Measurements from ENCODE around the gene RHBDF1.

The RHBDF1 gene

GRCh38 chr16:91484-91883 is 19.1 kb upstream of the RHBDF1 start:
- FAIRE-seq = no peak

DNA sequence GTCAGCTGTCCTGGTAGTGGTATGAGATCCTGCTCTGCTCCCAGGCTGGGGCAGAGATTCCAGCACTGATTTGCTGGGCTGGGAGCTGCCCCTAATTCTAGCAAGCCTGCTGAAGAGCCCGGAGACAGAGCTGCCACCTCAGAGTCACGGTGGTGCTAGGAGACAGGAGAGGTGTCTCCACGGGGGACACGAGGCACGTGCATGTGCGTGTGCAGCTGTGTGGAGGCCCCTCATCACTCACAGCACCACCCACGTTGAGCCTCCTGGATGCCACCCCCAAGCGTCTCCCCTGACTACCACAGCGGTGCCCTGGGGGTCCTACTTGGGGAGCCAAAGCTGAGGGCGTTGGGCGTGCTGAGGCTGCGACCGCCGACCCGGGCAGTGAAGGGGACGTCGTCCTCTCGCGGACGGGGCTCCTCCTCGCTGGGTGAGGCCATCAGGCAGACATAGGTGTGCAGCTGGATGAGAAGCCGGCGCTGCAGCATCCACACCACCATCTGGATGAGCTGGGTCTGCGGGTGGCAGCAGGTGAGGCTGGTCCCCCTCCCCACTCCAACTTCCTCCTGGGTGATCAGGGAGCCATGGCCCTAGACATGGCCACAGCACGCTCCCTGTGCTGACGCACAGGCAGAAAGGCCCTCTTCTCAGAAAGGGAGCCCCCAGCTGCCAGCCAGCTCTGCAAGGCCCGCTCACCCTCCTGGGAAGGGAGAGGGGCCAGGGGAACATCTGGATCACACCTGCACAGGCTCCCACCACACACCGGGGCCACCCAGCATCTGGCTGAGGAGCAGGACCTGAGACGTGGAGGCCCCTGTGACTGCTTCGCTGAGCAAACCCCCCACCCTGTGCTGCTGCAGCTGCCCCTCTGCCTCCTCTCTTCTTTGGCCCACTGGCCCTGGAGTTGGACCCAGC is 17.2 kb upstream of the RHBDF1 start:
- FAIRE-seq = no peak

GRCh38 chr16:88613-89012 is 16.2 kb upstream of the RHBDF1 start:
- FAIRE-seq = no peak

- no peak for FAIRE-seq
Observed at GRCh38 chr16:86483-86952, 14.1 kb upstream of the RHBDF1 start.

DNA sequence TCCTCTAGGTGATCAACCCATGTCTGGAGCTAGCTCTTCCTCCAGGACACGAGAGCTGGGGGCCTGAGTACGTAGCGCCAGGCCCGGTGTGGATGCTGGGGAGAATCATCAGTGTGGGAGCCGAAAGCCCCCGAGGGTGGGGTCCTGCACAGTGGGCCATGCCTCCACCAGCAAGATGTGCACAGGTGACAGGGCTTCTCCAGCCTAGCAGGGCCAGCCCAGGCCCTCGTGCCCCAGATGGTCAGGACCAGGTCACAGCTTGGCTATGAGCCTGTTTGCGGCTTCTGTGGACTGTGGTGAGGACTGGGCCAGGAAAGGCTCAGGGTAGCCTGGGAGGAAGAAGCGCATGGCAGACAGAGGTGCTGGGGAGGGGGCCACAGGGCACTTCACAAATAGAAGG is 13.4 kb upstream of the RHBDF1 start:
- FAIRE-seq = no peak

- FAIRE-seq = no peak
Observed at GRCh38 chr16:85407-85782, 13.0 kb upstream of the RHBDF1 start.

DNA sequence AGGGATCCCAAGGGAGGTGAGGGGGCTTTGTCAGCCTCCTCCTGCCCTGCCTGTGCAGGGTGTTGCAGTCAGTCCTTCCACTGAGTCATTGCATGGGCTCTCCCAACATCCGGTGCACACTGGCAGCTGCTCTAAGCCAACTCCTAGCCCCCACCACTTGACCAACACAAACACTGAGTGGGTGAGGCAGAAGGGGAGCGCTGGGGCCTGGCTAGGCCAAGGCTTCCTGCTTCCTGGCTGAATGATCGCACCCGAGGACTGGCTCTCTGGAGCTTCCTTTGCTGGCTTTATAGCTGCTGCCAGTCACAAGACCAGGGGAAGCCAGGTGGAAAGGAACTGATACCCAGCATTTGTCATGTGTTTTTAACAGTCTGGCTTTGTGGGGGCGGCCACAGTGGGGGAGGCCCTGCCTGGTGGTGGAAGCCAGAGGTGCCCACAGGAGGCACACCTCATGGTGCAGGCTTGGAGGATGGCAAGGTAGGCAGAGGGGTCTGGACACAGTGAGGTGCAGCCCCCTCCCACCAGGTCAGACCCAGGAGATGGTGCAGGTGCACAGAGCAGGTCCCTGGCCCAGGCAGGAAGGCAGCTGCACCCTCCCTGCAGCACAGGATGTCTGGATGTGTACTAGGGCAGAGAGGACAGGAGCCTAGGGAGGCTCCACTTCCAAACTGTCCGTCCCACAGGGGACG is 12.4 kb upstream of the RHBDF1 start:
- no peak for FAIRE-seq

DNA sequence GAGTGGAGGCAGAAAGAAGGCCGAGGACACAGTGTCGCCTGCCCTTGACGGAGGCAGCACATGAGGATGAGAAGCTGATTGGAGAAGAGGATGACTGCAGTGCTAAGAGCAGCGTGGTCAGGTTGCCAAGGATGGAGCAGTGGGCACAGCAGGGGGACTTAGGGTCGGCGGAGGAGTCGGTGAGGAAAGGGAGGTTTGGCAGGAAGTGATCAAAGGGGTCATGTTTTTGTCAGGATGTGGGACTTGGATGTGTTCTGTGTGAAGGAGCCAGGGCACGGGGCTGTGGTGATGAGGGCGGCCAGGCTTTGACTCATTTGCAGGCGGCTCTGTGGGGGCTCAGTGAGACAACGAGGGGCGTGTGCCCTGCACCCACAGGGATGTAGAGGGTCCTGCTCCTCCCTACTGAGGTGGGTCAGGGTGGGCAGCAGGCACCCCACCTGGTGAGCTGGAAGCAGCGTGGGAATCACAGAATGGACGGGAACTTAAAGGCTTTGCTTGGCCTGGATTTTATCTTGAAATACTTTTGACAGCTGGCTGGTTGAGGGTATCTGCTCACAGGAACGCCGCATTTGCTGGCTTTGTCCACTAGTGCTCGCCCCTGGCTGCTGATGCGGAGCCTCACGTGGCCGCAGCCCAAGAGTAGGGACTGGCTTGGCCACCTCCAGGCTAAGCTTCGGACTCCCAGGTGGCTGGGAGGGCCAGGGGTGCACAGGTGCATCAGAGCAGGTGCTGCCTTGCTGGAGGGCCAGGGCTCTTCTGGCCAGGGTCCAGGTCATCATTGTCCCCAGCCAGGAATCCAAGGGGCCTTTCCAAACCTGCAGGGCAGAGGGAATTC is 11.6 kb upstream of the RHBDF1 start:
- FAIRE-seq = no peak

DNA sequence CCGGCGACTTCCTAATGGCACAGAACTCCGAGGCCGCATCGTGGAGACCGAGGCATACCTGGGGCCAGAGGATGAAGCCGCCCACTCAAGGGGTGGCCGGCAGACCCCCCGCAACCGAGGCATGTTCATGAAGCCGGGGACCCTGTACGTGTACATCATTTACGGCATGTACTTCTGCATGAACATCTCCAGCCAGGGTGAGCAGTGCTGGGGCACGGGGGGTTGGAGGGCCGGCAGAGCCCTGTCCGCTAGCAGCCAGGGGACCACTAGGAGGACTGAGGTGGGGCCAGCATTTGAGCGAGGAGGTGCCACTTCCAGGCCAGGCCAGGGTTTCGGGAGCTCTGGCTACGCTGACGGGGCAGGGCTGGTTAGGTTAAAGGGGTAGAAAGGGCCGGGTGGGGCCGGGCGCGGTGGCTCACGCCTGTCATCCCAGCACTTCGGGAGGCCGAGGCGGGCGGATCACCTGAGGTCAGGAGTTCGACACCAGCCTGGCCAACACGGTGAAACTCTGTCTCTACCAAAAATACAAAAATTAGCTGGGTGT is 10.7 kb upstream of the RHBDF1 start:
- no peak for FAIRE-seq

- FAIRE-seq = no peak
Observed at GRCh38 chr16:79151-80054, 7.0 kb upstream of the RHBDF1 start.

GRCh38 chr16:78444-79150 is 6.2 kb upstream of the RHBDF1 start:
- no peak for FAIRE-seq

- no peak for FAIRE-seq
Observed at GRCh38 chr16:77807-78443, 5.5 kb upstream of the RHBDF1 start, which contains the start of gene MPG. Gene MPG, plus strand, starts transcription at chr16:78225. Its CDS starts 85 bp downstream, at chr16:78310.

DNA sequence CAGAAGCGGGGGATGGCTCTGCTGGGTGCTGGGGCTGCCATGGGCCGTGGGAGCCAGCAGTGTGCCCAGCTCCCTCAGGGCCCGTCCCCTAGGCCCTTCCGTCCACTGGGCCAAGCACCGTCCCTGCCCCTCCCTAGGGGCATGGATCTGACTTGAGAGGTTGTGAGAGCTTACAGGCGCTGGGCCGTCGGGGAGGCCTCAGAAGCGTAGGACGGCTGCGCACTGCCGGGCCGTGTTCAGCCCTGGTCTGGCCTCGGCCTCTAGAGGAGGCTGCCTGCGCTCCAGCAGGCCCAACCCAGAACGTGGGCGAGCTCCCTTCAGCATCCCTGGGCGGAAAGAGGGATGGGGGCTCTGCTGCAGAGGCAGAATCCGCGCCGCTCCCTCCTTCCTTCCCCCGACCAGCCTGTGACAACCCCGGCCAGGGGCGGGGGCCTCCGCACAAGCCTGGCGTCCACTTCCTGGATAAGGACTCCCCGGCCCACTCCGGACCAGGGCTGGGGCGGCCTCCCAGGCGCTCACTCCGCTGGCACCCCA is 4.9 kb upstream of the RHBDF1 start:
- FAIRE-seq = no peak

DNA sequence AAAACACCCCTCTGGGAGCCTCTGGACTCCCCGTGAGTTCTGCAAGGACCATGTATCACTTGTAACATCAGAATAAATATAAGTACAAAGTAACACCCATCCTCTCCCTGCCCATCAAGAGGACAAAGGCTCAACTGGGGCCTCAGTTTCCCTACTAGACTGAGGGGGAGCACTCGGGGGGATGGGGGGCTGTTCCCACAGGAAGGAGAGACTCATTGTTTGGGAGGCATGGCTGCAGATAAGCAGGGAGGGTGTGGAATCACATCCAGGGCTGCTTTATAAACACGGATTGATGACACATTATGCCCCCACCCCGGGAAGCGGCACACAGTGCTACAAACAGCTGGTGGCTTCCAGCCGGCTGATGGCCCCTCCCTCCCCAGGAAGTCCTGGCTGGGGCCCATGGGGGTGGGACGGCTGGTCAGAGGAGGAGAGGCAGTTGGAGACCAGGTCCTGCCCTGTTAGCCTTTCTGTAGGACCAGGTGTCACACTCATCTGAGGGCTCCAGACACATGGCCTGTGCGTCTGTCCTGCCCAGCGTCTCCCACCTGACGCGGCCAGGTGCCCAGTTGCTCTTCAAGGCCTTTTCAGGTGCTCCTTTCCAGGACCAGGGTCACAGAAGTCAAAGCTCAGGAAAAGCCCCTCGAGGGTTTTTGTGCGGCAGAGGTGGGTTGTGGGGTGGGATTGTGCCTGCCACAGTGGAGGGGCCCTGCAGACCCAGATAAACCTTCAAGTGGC is 4.3 kb upstream of the RHBDF1 start:
- no peak for FAIRE-seq

DNA sequence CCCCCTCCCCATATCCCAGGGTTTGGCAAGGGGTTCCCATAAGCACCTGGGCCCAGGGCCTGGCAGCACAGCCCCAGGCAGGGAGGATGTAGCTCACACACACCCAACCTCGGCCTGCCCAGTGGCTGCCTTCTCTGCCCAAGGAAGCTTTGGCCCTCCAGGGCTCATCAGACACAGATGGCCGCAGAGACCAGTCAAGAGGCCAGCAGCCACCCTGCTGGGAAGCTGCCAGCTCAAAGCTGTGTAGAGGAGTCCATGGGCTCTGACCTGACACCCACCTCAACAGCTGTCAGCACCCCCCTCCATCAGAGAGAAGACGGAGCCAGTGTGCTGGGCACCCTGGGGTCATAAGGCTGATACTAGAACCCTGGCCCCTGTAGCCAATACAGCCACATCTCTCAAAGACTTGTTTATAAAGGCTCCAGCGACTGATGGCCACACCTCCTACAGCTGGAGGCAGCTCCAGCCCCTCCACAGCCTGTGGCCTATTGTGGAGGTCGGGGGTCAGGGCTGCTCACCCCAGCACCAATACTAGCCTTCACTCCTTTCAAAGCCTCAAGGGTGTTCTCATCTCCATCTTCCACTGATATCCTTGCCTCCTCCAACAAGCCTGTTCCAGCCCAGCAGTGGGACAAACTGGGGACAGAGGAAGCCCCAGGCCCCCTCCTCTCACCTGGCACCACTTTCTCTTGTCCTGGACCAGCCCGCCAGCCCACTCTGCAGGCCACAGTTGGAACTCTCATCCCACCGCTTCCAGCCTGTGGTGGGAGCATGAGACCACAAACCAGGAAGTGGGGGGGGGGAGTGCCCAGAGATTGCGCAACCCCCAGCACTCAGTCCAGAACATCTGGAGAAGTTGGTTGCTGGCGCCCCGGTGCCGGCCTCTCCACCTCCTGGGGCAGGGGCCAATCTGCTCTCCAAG is 3.4 kb upstream of the RHBDF1 start:
- FAIRE-seq = no peak

DNA sequence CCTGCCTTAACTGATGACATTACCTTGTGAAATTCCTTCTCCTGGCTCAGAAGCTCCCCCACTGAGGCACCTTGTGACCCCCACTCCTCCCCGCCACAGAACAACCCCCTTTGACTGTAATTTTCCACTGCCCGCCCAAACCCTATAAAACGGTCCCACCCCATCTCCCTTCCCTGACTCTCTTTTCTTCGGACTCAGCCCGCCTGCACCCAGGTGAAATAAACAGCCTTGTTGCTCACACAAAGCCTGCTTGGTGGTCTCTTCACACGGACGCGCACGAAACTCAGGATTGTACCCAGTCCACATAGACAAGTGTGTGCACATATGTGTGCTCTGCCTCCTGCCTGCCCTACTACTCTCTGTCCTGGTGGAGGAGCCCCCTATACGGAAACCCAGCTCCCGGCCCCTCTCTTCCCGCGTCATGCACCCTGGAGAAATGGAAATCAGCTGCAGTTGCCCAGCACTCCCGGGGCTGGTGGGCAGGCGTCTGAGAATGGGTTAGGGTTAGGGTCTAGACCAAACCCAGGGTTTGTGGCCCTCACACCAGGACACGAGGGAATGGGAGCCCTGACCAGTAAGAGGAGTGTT is 2.4 kb upstream of the RHBDF1 start:
- FAIRE-seq = no peak

- no peak for FAIRE-seq
Observed at GRCh38 chr16:74051-74746, 1.8 kb upstream of the RHBDF1 start.
